ENCODE measurements around the gene SOX10. TPM values are rescaled to one million over a fixed set of nuclear protein-coding genes. Genes with fewer than 3 reads are reported as not detected.

SOX10 gene
- total RNA-seq, 1 experiment from 2014 or later, result 2.4 TPM

- no peak within 1 kb of the TSS for H3K18ac ChIP-seq (ENCODE audit: insufficient read length, low read depth, low read length)
- H3K4me1 ChIP-seq (ENCODE audit: insufficient read depth, low read length), result no peaks in the 10 kb centered on the region
- peak within 1 kb of the TSS; percentile 65 for H3K14ac ChIP-seq (ENCODE audit: insufficient read depth, low read length)
- no peak within 1 kb of the TSS for H4K8ac ChIP-seq (replicated peaks; ENCODE audit: insufficient read length, low read depth, low read length)
- Mint-ChIP-seq H3K27ac (peak within 1 kb of the TSS; percentile 15 to 99 (median 98)), H3K9me3 (no peaks in the 10 kb centered on the region), H3K4me3 (peak within 1 kb of the TSS; percentile 100), H3K27me3 (ENCODE audit: low read depth) (peaks cover 2% of the 10 kb centered on the region), H3K36me3 (ENCODE audit: insufficient read depth in 1 of 3, low read depth in 3 of 3) (peaks cover 15 to 27% (median 20%) of the 10 kb centered on the region in 3 experiments; a peak in 6 of 7 replicates), H3K4me1 (peaks cover 19 to 23% of the 10 kb centered on the region in 2 experiments)
- no peak within 1 kb of the TSS; the same call in 1 of the 2 replicates for H2BK15ac ChIP-seq (ENCODE audit: low read depth, low read length)
- H3T11ph ChIP-seq (ENCODE audit: low read length), result no peak within 1 kb of the TSS
- H2AFZ ChIP-seq (ENCODE audit: low read length), result no peak within 1 kb of the TSS
- H3K9me3 ChIP-seq (ENCODE audit: control insufficient read depth, low read depth, low read length), result no peaks in the 10 kb centered on the region
- H3K9ac ChIP-seq (ENCODE audit: extremely low read depth, insufficient read length, low read length), result peak within 1 kb of the TSS; percentile 52
- DNase-seq, result peak; percentile 94
- no peak within 1 kb of the TSS for H2AK5ac ChIP-seq (ENCODE audit: insufficient read length, low read length)
- H3K79me1 ChIP-seq (ENCODE audit: insufficient read depth, low read depth, low read length, poor library complexity, severe bottlenecking), result peaks cover 7% of the 10 kb centered on the region
- no peak within 1 kb of the TSS for H2BK12ac ChIP-seq (ENCODE audit: insufficient read length, low read depth, low read length)
- no peaks in the 10 kb centered on the region for H4K20me1 ChIP-seq (ENCODE audit: control insufficient read depth, insufficient read depth, insufficient read length)
- WGBS (ENCODE audit: extremely low coverage, insufficient read length, low lambda C conversion rate), result no CpG with 5 or more reads among the region's 52 CpGs
- H3K27ac ChIP-seq (ENCODE audit: insufficient read length, low read depth, low read length), result no peak within 1 kb of the TSS
- H4K5ac ChIP-seq (ENCODE audit: insufficient read length, low read depth, low read length), result no peak within 1 kb of the TSS
- no peak within 1 kb of the TSS for H2BK20ac ChIP-seq (ENCODE audit: low read depth, low read length, poor library complexity, severe bottlenecking)
- H3K27me3 ChIP-seq (ENCODE audit: insufficient read depth, low read length), result no peaks in the 10 kb centered on the region
- H3K79me2 ChIP-seq (ENCODE audit: insufficient read depth, low read length), result peaks cover 6% of the 10 kb centered on the region; the same call in 1 of the 2 replicates
- H3K4me2 ChIP-seq (ENCODE audit: insufficient read depth, insufficient read length, low read length), result peak within 1 kb of the TSS; percentile 97
- H3K56ac ChIP-seq (ENCODE audit: insufficient read length, low read depth, low read length), result no peak within 1 kb of the TSS
- H3K23me2 ChIP-seq (ENCODE audit: insufficient read length, low read depth, low read length, poor library complexity, severe bottlenecking), result peaks cover 13% of the 10 kb centered on the region
- H4K91ac ChIP-seq (ENCODE audit: insufficient read length, low read depth, low read length), result no peak within 1 kb of the TSS
- H3K23ac ChIP-seq (ENCODE audit: insufficient read length, low read depth, low read length), result no peak within 1 kb of the TSS
- no peak within 1 kb of the TSS for H3K4ac ChIP-seq (ENCODE audit: low read depth, low read length)
- TF ChIP-seq CTCF (conservative IDR thresholded peaks at IDR 0.05), result no peak
- no peak within 1 kb of the TSS for H2BK5ac ChIP-seq (ENCODE audit: insufficient read length, low read length)
- H2BK120ac ChIP-seq (ENCODE audit: low read depth, low read length, poor library complexity, severe bottlenecking), result no peak within 1 kb of the TSS
These were observed 30.7 kb downstream of the SOX10 start, which contains the start of the genes C22orf23 and POLR2F for GRCh38 chr22:37953437-37954179. TSS of gene C22orf23 (minus strand) at chr22:37953601. CDS start at chr22:37953149, 452 bp downstream. TSS of gene POLR2F (plus strand) at chr22:37953699. CDS start at chr22:37953788, 89 bp downstream.

All from H9 (cell line).